Measurements from ENCODE around the gene OMD. TPM values are rescaled to one million over a fixed set of nuclear protein-coding genes. Genes with fewer than 3 reads are reported as not detected.
A peak's percentile ranks its signal among the peaks of the same experiment; 100 is the strongest.

The OMD gene
- total RNA-seq, 1 donor from 2014 or later = not detected

- Histone ChIP-seq H3K9me3 (ENCODE audit: low read depth) (no peaks in the 10 kb centered on the region), H2AFZ (replicated peaks) (no peak overlapping the region), H3K9ac (no peak overlapping the region), H4K20me1 (ENCODE audit: low read depth) (no peaks in the 10 kb centered on the region), H3K36me3 (no peaks in the 10 kb centered on the region), H3F3A (ENCODE audit: low read depth) (peaks cover 10% of the 10 kb centered on the region), H3K79me2 (ENCODE audit: low read depth) (peaks cover 4% of the 10 kb centered on the region), H3K27ac (no peak overlapping the region), H3K4me2 (no peak overlapping the region), H3K4me1 (peaks cover 15% of the 10 kb centered on the region), H3K27me3 (no peaks in the 10 kb centered on the region), H3K4me3 (no peak overlapping the region)
- peaks cover 2% of the 10 kb centered on the region for H3K36me3 Mint-ChIP-seq
- peaks cover 20% of the 10 kb centered on the region for H3K9me3 Mint-ChIP-seq
- H3K4me1 Mint-ChIP-seq = peaks cover 5% of the 10 kb centered on the region
- no peak for TF ChIP-seq EZH2 (IDR thresholded peaks at IDR 0.05)
- TF ChIP-seq CTCF (IDR thresholded peaks at IDR 0.05) = no peak
- no peak for TF ChIP-seq EZH2phosphoT487 (IDR thresholded peaks at IDR 0.05)
- no peak overlapping the region for H3K4me3 Mint-ChIP-seq
- DNase-seq (ENCODE audit: low spot score) = no peak
- H3K27me3 Mint-ChIP-seq (ENCODE audit: insufficient read depth, low read depth) = no peaks in the 10 kb centered on the region
- H3K27ac Mint-ChIP-seq = no peak overlapping the region
Observed at GRCh38 chr9:92373167-92373566, 51.1 kb downstream of the OMD start.

GRCh38 chr9:92369075-92369474 lies 55.2 kb downstream of the OMD start:
- peak; percentile 70 for DNase-seq (ENCODE audit: low spot score)
- peaks cover 10% of the 10 kb centered on the region for H3K9me3 Mint-ChIP-seq
- H3K9ac ChIP-seq = no peak overlapping the region
- H3K4me1 ChIP-seq = peaks cover 15% of the 10 kb centered on the region
- H3K36me3 Mint-ChIP-seq = peaks cover 4% of the 10 kb centered on the region
- H3K27me3 Mint-ChIP-seq (ENCODE audit: insufficient read depth, low read depth) = no peaks in the 10 kb centered on the region
- H3K9me3 ChIP-seq (ENCODE audit: low read depth) = no peaks in the 10 kb centered on the region
- peaks cover 4% of the 10 kb centered on the region for H3K79me2 ChIP-seq (ENCODE audit: low read depth)
- H4K20me1 ChIP-seq (ENCODE audit: low read depth) = no peaks in the 10 kb centered on the region
- H3K4me3 Mint-ChIP-seq = no peak overlapping the region
- no peak overlapping the region for H2AFZ ChIP-seq (replicated peaks)
- no peak overlapping the region for H3K4me3 ChIP-seq
- peaks cover 5% of the 10 kb centered on the region for H3K4me1 Mint-ChIP-seq
- H3K27ac Mint-ChIP-seq = no peak overlapping the region
- H3K27ac ChIP-seq = peak overlapping the region; percentile 10
- H3K36me3 ChIP-seq = no peaks in the 10 kb centered on the region
- H3K27me3 ChIP-seq = no peaks in the 10 kb centered on the region
- peaks cover 10% of the 10 kb centered on the region for H3F3A ChIP-seq (ENCODE audit: low read depth)
- H3K4me2 ChIP-seq = peak overlapping the region; percentile 45
- TF ChIP-seq EZH2phosphoT487 (IDR thresholded peaks at IDR 0.05) = no peak
- TF ChIP-seq CTCF (IDR thresholded peaks at IDR 0.05) = no peak
- no peak for TF ChIP-seq EZH2 (IDR thresholded peaks at IDR 0.05)

Other genes starting within 250 kb of the OMD start
- gene IARS1, start 130.8 kb downstream of the OMD start, total RNA-seq (ENCODE audit: low replicate concordance) = 180 and 260 TPM in 2 replicates
- 15.2 and 21.0 TPM in 2 replicates for gene NOL8, start 99.1 kb downstream of the OMD start, total RNA-seq (ENCODE audit: low replicate concordance)
- gene CENPP, start 98.5 kb downstream of the OMD start, total RNA-seq (ENCODE audit: low replicate concordance) = 5.5 and 10.7 TPM in 2 replicates
- not detected in 2 replicates for gene OGN, start 19.9 kb downstream of the OMD start, total RNA-seq (ENCODE audit: low replicate concordance)
- not detected in 2 replicates for gene ASPN, start 58.0 kb upstream of the OMD start, total RNA-seq (ENCODE audit: low replicate concordance)
- not detected in 2 replicates for gene ECM2, start 111.5 kb upstream of the OMD start, total RNA-seq (ENCODE audit: low replicate concordance)
- gene IPPK, start 245.7 kb upstream of the OMD start, total RNA-seq (ENCODE audit: low replicate concordance) = 16.8 and 18.0 TPM in 2 replicates

Data from neural progenitor cell (in vitro differentiated cells).